Sigmoid colon (tissue), 4 donors: Measurements from ENCODE around the gene RSPRY1.
"Not testable (repeated sequence)": the region's sequence is repeated elsewhere in the genome, so short reads cannot be mapped to it uniquely, and the experiment has no call there.

Source experiments
- EP300 ChIP-seq, 4 donors: sonication (generic); formaldehyde crosslinking; IDR thresholded peaks; one replicate each; pipeline ENCODE4 v1.6.1; 2017; ENCODE audit warnings: antibody characterized with exemption in 4 of 4
- POLR2A ChIP-seq, 2 donors: fragments of 450-650 bp; IDR thresholded peaks; one replicate each; pipeline ENCODE4 v1.6.1; 2016; ENCODE audit warnings: antibody characterized with exemption in 2 of 2, mild to moderate bottlenecking in 2 of 2, moderate library complexity in 2 of 2
- POLR2AphosphoS5 ChIP-seq, 4 donors: sonication (generic); formaldehyde crosslinking; IDR thresholded peaks; one replicate each; pipeline ENCODE4 v1.6.1; 2017; ENCODE audit warnings: antibody characterized with exemption in 4 of 4
- TF ChIP-seq, protein P1 (sequence below), 4 experiments: fragments of 450-650 bp in 3 of 4; fragments of 200-600 bp in 1 of 4; IDR thresholded peaks; one replicate each; pipeline ENCODE4 v1.5.1; 2016 to 2019; ENCODE audit warnings: antibody characterized with exemption in 4 of 4, mild to moderate bottlenecking in 3 of 4, moderate library complexity in 2 of 4

DNA sequence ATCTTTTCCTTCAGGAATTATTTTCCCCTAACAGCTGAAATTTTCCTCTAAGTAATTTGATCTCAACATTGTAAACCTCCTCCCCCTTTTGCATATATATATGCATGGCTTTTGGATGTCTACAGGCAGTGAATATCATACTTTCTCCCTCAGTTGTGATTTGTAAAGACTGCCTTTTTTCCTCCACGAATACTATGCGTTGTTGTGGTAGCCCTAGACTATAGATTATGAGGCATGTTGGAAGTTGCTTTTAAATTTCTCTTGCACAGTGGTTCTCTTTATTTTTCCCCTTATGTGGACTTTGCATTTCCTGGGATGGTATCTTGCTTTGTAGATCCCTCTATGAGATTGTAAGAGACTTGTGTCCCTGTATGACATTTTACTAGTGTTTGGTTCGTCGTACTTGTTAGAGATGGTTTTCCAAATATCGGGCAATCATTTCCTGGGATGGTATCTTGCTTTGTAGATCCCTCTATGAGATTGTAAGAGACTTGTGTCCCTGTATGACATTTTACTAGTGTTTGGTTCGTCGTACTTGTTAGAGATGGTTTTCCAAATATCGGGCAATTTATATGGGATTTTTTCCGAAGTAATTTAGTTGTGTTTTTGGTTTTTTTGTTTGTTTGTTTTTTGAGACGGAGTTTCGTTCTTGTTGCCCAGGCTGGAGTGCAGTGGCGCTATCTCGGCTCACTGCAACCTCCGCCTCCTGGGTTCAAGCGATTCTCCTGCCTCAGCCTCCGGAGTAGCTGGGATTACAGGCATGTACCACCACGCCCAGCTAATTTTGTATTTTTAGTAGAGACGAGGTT, 2.0 kb downstream of the RSPRY1 start:
- TF ChIP-seq POLR2A, POLR2AphosphoS5, EP300 (IDR thresholded peaks at IDR 0.05): not testable (repeated sequence)
- TF ChIP-seq, protein P1, sequence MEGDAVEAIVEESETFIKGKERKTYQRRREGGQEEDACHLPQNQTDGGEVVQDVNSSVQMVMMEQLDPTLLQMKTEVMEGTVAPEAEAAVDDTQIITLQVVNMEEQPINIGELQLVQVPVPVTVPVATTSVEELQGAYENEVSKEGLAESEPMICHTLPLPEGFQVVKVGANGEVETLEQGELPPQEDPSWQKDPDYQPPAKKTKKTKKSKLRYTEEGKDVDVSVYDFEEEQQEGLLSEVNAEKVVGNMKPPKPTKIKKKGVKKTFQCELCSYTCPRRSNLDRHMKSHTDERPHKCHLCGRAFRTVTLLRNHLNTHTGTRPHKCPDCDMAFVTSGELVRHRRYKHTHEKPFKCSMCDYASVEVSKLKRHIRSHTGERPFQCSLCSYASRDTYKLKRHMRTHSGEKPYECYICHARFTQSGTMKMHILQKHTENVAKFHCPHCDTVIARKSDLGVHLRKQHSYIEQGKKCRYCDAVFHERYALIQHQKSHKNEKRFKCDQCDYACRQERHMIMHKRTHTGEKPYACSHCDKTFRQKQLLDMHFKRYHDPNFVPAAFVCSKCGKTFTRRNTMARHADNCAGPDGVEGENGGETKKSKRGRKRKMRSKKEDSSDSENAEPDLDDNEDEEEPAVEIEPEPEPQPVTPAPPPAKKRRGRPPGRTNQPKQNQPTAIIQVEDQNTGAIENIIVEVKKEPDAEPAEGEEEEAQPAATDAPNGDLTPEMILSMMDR (IDR thresholded peaks at IDR 0.05): not testable (repeated sequence)
